T-helper 22 cell (primary cell): ENCODE measurements around the gene UGT2B11.
"Not testable (repeated sequence)": the region's sequence is repeated elsewhere in the genome, so short reads cannot be mapped to it uniquely, and the experiment has no call there.

Experiments used
- DNase-seq: peaks from one replicate; pipeline ENCODE4 v3.0.0-alpha.2; 2020; ENCODE audit warnings: low read depth

The UGT2B11 gene

DNA sequence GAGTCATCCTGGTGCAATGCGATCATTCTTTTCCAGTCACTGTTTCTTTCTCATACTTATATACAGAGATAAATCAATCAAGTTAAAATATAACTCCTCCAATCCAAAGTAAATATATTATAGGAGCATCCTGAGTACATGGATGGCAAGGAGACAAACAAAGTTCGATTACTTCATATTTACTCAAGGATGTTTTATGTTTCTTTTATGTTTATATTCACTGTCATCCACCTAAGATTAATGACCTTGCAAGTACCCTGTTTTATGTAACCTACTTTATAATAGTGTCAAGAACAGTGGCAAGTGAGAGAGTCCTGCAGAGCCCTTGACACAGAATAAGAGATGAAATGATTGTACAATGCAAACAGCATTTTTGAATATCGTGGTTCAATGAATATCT, at the start of gene UGT2B11:
Gene UGT2B11 (minus strand): TSS at position 33 of the 400 bp plus-strand sequence. CDS start 26 bp downstream, at position 7.
- DNase-seq, result no peak

DNA sequence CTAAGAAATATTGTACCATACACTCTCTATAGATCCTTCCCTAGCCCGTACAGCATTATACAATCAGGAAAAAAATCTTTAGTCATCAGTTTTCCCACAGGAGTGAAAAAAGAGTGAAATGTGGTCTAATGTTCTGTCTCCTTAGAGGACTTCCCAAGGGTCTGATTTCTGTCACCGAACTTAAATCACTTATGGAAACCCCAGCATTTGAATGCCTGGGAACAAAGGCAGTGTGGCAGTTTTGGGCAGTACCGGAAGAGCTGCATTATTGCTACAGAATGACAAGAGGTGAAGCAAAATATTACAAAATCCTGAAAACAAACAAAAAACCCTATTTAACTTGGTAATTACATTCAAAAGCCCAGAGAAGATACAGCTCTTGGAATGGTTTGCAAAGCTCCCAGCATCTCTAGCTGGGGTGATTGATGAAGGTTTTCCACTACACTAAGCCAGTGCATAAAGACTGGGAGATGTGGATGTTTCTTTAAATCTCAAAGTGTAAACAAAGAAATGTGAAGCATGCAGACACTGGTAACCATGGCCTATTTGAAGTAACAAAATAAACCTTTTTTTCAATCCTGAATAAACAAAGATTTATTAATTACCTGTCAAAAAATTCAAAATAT, 38.7 kb upstream of the UGT2B11 start:
- not testable (repeated sequence) for DNase-seq

GRCh38 chr4:69250884-69251283, 36.3 kb upstream of the UGT2B11 start:
- not testable (repeated sequence) for DNase-seq

DNA sequence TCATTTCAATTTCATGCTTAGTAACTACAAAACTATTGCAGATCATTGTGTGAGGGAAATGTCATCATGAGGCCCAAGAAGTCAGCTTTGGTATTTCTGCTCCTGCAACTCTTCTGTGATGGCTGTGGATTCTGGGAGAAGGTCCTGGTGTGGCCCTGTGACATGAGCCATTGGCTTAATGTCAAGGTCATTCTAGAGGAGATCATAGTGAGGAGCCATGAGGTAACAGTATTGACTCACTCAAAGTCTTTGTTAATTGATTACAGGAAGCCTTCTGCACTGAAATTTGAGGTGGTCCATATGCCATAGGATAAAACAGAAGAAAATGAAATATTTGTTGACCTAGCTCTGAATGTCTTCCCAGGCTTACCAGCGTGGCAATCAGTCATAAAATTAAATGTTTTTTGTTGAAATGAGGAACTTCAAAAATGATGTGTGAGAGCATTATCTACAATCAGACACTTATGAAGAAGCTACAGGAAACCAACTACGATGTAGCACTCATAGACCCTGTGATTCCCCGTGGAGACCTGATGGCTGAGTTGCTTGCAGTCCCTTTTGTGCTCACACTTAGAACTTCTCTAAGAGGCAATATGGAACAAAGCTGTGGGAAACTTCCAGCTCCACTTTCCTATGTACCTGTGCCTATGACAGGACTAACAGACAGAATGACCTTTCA, 28.2 kb upstream of the UGT2B11 start:
- DNase-seq, result not testable (repeated sequence)

DNA sequence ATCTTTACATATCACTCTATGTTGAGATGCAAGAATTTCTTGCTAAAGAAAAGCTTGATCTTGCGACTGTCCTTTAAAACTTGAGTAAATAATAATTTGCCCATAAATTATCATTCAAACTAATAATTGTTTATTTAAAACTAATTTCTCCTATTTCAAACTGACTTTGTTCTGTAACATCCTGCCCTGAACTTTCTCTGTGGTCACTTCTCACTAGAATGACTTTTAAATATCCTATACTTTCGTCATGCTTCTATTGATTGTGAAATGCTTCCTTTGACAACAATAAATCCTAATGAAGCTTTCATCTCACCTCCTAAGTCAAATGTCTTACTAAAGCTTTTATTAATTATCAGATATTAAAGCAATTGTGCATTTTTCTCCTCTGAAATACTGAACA, 27.2 kb upstream of the UGT2B11 start:
- DNase-seq, result not testable (repeated sequence)

GRCh38 chr4:69240787-69241186, 26.2 kb upstream of the UGT2B11 start:
- DNase-seq, result not testable (repeated sequence)

DNA sequence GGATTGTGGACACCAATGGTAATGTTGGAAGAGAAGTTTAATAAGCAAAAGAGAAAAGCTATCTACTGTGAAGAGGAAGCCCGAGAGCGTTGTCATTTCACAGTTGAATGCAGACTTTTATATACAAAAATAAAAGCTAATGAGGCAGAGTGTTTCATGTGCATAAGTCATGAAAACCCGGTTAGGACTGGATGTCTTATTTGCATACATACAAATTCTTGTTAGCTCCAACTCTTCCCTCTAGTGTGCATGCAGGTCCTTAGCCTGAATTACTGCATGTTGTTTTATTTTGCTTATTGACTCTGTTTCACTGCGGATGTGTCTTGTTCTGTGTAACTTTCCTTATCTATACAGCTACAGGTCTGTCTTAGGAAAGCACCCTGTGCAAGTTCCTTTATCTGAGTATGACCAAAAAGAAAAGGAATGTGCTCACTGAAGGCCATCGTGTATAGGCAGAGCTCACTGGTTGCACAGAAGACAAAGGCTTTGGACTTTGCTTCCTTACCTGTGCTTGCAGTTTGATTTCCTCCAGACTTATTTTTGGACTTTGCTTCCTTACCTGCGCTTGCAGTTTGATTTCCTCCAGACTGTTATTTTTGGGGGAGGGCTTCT, 25.1 kb upstream of the UGT2B11 start:
- DNase-seq, result no peak

DNA sequence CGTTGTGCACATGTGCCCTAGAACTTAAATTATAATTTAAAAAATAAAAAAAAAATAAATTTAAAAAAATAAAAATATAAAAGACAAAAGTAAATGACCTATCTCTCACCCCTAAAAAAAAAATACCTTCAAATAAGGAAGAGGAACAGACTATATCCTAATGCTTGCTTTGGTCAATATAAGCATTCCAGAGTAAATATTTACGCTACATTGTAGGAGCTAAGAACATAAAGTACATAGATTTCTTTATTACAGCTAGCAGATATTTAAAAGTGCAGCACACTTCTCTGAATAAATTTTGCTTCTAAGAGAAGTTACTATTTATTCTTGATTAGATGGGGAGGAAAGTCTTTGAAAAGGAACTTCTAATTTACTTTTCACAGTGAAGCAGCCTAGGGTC, 24.5 kb upstream of the UGT2B11 start:
- no peak for DNase-seq

- no peak for DNase-seq
Observed at GRCh38 chr4:69224891-69225290, 10.3 kb upstream of the UGT2B11 start.

GRCh38 chr4:69223277-69223676, 8.7 kb upstream of the UGT2B11 start:
- DNase-seq, result not testable (repeated sequence)

DNA sequence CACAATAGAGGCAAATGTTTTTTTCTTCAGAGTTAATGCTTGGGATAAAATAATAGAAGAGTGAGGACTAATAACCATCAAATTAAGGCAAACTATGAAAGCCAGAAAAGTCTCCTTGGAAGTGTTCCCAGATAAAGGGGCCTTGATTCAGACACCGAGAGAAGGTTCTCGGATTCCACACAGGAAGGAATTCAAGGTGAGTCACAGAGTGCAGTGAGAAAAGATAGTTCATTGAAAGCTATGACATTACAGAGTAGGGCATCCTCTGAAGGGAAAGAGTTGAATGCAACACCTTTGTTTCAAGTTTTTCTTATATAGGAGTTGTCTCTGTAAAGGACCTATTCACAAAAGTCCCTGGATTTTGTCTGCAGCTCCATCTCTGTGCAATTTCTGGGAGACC, 3.9 kb upstream of the UGT2B11 start:
- not testable (repeated sequence) for DNase-seq

GRCh38 chr4:69210911-69211310, 3.6 kb downstream of the UGT2B11 start:
- no peak for DNase-seq

GRCh38 chr4:69198506-69198905, 16.0 kb downstream of the UGT2B11 start:
- not testable (repeated sequence) for DNase-seq

GRCh38 chr4:69196209-69196965, 18.2 kb downstream of the UGT2B11 start:
- no peak for DNase-seq

DNA sequence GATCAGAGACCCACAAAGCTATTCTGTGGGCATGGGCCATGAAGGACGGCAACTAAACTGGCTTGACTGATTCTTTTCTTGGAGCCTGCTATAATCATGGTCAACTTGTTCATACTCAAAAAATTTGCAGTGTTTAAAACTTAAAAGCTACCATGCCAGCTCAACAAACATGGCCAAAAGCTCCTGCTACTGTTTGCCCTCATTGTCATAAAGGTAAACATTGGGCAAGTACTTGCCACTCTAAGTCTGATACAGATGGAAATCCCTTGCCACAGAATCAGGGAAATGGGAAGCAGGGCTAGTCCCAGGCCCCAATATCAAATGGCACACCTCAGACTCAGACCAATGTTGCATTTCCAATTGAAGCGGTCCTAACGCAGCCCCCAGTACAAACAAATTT, 20.4 kb downstream of the UGT2B11 start:
- DNase-seq, result no peak

DNA sequence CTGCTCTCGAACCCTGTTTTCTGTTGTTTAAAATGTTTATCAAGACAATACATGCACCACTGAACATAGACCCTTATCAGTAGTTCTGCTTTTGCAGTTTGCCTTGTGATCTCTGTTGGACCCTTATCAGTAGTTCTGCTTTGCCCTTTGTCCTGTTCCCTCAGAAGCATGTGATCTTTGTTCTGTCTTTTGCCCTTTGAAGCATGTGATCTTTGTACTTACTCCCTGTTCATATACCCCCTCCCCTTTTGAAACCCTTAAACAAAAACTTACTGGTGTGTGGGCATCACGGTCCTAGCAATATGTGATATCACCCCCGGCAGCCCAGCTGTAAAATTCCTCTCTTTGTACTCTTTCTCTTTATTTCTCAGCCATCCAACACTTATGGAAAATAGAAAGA, 22.6 kb downstream of the UGT2B11 start:
- DNase-seq, result not testable (repeated sequence)

- DNase-seq, result not testable (repeated sequence)
Observed at GRCh38 chr4:69190621-69191020, 23.9 kb downstream of the UGT2B11 start.

DNA sequence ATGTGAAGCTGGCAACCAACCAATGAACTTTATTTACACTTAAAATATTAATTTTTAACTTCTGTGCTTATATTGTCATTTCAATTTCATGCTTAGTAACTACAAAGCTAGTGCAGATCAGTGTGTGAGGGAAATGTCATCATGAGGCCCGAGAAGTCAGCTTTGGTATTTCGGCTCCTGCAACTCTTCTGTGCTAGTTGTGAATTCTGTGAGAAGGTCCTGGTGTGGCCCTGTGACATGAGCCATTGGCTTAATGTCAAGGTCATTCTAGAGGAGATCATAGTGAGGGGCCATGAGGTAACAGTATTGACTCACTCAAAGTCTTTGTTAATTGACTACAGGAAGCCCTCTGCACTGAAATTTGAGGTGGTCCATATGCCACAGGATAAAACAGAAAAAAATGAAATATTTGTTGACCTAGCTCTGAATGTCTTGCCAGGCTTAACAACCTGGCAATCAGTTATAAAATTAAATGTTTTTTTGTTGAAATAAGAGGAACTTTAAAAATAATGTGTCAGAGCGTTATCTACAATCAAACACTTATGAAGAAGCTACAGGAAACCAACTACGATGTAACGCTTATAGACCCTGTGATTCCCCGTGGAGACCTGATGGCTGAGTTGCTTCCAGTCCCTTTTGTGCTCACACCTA, 32.9 kb downstream of the UGT2B11 start:
- DNase-seq, result not testable (repeated sequence)

DNA sequence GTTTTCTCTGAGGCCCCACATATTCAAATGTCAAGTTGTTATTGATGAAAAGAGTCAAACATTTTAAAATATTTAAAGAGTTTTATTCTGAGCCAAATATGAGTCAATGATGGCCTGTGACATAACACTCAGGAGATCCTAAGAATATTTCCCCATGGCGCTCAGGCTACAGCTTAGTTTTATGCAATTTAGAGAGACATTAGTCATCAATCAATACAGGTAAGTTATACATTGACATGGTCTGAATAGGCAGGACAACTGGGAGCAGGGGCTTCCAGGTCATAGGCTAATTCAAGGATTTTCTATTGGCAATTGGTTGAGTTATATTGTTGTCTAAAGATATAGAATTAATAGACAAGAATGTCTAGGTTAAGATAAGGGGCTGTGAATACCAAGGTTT, 34.7 kb downstream of the UGT2B11 start:
- not testable (repeated sequence) for DNase-seq

GRCh38 chr4:69178751-69179205, 35.8 kb downstream of the UGT2B11 start:
- not testable (repeated sequence) for DNase-seq

- DNase-seq, result not testable (repeated sequence)
Observed at GRCh38 chr4:69170233-69171134, 44.1 kb downstream of the UGT2B11 start.
